WTC11 (cell line): Measurements from ENCODE around the gene FCSK. TPM values are rescaled to one million over a fixed set of nuclear protein-coding genes. Genes with fewer than 3 reads are reported as not detected.

Source experiments
- E2F4 ChIP-seq: sonication (generic); formaldehyde crosslinking; IDR thresholded peaks from 2 replicates; pipeline ENCODE4 v1.8.1; 2022; ENCODE audit warnings: low read depth, mild to moderate bottlenecking, moderate library complexity, missing genetic modification reagents, borderline replicate concordance
- ESRRA ChIP-seq: sonication (generic); formaldehyde crosslinking; IDR thresholded peaks from 2 replicates; pipeline ENCODE4 v1.8.1; 2022; ENCODE audit warnings: mild to moderate bottlenecking, missing genetic modification reagents, borderline replicate concordance
- FOXJ3 ChIP-seq: sonication (generic); formaldehyde crosslinking; IDR thresholded peaks from 2 replicates; pipeline ENCODE4 v1.9.0; 2021; ENCODE audit warnings: missing genetic modification reagents, mild to moderate bottlenecking, borderline replicate concordance
- IRF2 ChIP-seq: sonication (generic); formaldehyde crosslinking; IDR thresholded peaks from 2 replicates; pipeline ENCODE4 v1.8.0; 2022; ENCODE audit warnings: low read depth, missing genetic modification reagents, borderline replicate concordance
- MLX ChIP-seq: sonication (generic); formaldehyde crosslinking; IDR thresholded peaks from 2 replicates; pipeline ENCODE4 v1.8.1; 2023; ENCODE audit warnings: mild to moderate bottlenecking, missing genetic modification reagents, moderate library complexity
- MXD4 ChIP-seq: fragments of 250-450 bp; sonication (Bioruptor Pico); IDR thresholded peaks from 2 replicates; pipeline ENCODE4 v1.8.0; 2021; ENCODE audit warnings: mild to moderate bottlenecking, moderate library complexity, borderline replicate concordance
- NR1H2 ChIP-seq: sonication (generic); formaldehyde crosslinking; IDR thresholded peaks from 2 replicates; pipeline ENCODE4 v1.9.0; 2021; ENCODE audit warnings: mild to moderate bottlenecking, moderate library complexity, missing genetic modification reagents
- PREB ChIP-seq: sonication (generic); formaldehyde crosslinking; IDR thresholded peaks from 2 replicates; pipeline ENCODE4 v1.8.1; 2022; ENCODE audit warnings: mild to moderate bottlenecking, missing genetic modification reagents, moderate library complexity, borderline replicate concordance
- RELA ChIP-seq: sonication (generic); formaldehyde crosslinking; IDR thresholded peaks from 2 replicates; pipeline ENCODE4 v1.8.1; 2022; ENCODE audit warnings: missing genetic modification reagents, mild to moderate bottlenecking, borderline replicate concordance
- SMAD3 ChIP-seq: sonication (generic); formaldehyde crosslinking; IDR thresholded peaks from 2 replicates; pipeline ENCODE4 v1.8.0; 2022; ENCODE audit warnings: missing genetic modification reagents, mild to moderate bottlenecking, borderline replicate concordance
- SOX15 ChIP-seq: fragments of 250-450 bp; sonication (Bioruptor Pico); IDR thresholded peaks from 2 replicates; pipeline ENCODE4 v1.9.0; 2021; ENCODE audit warnings: mild to moderate bottlenecking
- STAT6 ChIP-seq: sonication (generic); formaldehyde crosslinking; conservative IDR thresholded peaks from 2 replicates; pipeline ENCODE4 v1.8.1; 2023; ENCODE audit warnings: mild to moderate bottlenecking, low read depth, missing genetic modification reagents, moderate library complexity
- TCF7 ChIP-seq: sonication (generic); formaldehyde crosslinking; IDR thresholded peaks from 2 replicates; pipeline ENCODE4 v1.8.0; 2022; ENCODE audit warnings: mild to moderate bottlenecking, low read depth, missing genetic modification reagents, moderate library complexity
- TEAD1 ChIP-seq: sonication (generic); formaldehyde crosslinking; IDR thresholded peaks from 2 replicates; pipeline ENCODE4 v1.8.0; 2022; ENCODE audit warnings: mild to moderate bottlenecking, missing genetic modification reagents
- TEAD4 ChIP-seq: sonication (generic); formaldehyde crosslinking; IDR thresholded peaks from 2 replicates; pipeline ENCODE4 v1.8.0; 2022; ENCODE audit warnings: mild to moderate bottlenecking, missing genetic modification reagents
- ZBTB21 ChIP-seq: sonication (generic); formaldehyde crosslinking; IDR thresholded peaks from 2 replicates; pipeline ENCODE4 v1.8.1; 2023; ENCODE audit warnings: mild to moderate bottlenecking, missing genetic modification reagents, borderline replicate concordance
- ZNF138 ChIP-seq: sonication (generic); formaldehyde crosslinking; conservative IDR thresholded peaks from 2 replicates; pipeline ENCODE4 v1.8.1; 2022; ENCODE audit warnings: mild to moderate bottlenecking, moderate library complexity, missing genetic modification reagents
- ZNF219 ChIP-seq: sonication (generic); formaldehyde crosslinking; IDR thresholded peaks from 2 replicates; pipeline ENCODE4 v1.8.0; 2023; ENCODE audit warnings: missing genetic modification reagents, mild to moderate bottlenecking, borderline replicate concordance
- ZNF232 ChIP-seq: sonication (generic); formaldehyde crosslinking; IDR thresholded peaks from 2 replicates; pipeline ENCODE4 v1.8.0; 2022; ENCODE audit warnings: mild to moderate bottlenecking, missing genetic modification reagents
- ZNF416 ChIP-seq: fragments of 250-450 bp; sonication (Bioruptor Pico); IDR thresholded peaks from 2 replicates; pipeline ENCODE4 v1.9.0; 2021; ENCODE audit warnings: mild to moderate bottlenecking, inconsistent platforms
- total RNA-seq: library from RNA; stranded (reverse); gene quantifications from 3 replicates; pipeline ENCODE4 v1.2.3, GENCODE V29; 2021
- TF ChIP-seq, protein P1 (sequence below): sonication (generic); formaldehyde crosslinking; IDR thresholded peaks from 2 replicates; pipeline ENCODE4 v1.8.0; 2023; ENCODE audit warnings: missing genetic modification reagents, mild to moderate bottlenecking, borderline replicate concordance
- TF ChIP-seq, protein P2 (sequence below): fragments of 200-600 bp; IDR thresholded peaks from 2 replicates; pipeline ENCODE4 v1.8.0; 2022; ENCODE audit warnings: antibody characterized with exemption
- TF ChIP-seq, protein P3 (sequence below): sonication (generic); formaldehyde crosslinking; IDR thresholded peaks from 2 replicates; pipeline ENCODE4 v1.8.1; 2023; ENCODE audit warnings: mild to moderate bottlenecking, moderate library complexity, missing genetic modification reagents
- TF ChIP-seq, protein P4 (sequence below): sonication (generic); formaldehyde crosslinking; IDR thresholded peaks from 2 replicates; pipeline ENCODE4 v1.8.0; 2022; ENCODE audit warnings: mild to moderate bottlenecking, missing genetic modification reagents

FCSK gene
- total RNA-seq, 1 experiment from 2014 or later = 10.6 TPM

- TF ChIP-seq, protein P1, sequence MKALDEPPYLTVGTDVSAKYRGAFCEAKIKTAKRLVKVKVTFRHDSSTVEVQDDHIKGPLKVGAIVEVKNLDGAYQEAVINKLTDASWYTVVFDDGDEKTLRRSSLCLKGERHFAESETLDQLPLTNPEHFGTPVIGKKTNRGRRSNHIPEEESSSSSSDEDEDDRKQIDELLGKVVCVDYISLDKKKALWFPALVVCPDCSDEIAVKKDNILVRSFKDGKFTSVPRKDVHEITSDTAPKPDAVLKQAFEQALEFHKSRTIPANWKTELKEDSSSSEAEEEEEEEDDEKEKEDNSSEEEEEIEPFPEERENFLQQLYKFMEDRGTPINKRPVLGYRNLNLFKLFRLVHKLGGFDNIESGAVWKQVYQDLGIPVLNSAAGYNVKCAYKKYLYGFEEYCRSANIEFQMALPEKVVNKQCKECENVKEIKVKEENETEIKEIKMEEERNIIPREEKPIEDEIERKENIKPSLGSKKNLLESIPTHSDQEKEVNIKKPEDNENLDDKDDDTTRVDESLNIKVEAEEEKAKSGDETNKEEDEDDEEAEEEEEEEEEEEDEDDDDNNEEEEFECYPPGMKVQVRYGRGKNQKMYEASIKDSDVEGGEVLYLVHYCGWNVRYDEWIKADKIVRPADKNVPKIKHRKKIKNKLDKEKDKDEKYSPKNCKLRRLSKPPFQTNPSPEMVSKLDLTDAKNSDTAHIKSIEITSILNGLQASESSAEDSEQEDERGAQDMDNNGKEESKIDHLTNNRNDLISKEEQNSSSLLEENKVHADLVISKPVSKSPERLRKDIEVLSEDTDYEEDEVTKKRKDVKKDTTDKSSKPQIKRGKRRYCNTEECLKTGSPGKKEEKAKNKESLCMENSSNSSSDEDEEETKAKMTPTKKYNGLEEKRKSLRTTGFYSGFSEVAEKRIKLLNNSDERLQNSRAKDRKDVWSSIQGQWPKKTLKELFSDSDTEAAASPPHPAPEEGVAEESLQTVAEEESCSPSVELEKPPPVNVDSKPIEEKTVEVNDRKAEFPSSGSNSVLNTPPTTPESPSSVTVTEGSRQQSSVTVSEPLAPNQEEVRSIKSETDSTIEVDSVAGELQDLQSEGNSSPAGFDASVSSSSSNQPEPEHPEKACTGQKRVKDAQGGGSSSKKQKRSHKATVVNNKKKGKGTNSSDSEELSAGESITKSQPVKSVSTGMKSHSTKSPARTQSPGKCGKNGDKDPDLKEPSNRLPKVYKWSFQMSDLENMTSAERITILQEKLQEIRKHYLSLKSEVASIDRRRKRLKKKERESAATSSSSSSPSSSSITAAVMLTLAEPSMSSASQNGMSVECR = no peak
- TF ChIP-seq ZNF219 (no peak), IRF2 (no peak), ZNF232 (CRISPR knock-in tag) (no peak), MLX (CRISPR knock-in tag) (no peak), MXD4 (CRISPR knock-in tag) (no peak), TEAD1 (CRISPR knock-in tag) (0 out of 2 replicates have a peak, but pooled peaks have one; percentile 15), ESRRA (CRISPR knock-in tag) (no peak), SOX15 (CRISPR knock-in tag) (no peak), SMAD3 (CRISPR knock-in tag) (no peak), NR1H2 (no peak), ZNF416 (CRISPR knock-in tag) (no peak), ZBTB21 (no peak), ZNF138 (CRISPR knock-in tag) (no peak), FOXJ3 (no peak), STAT6 (CRISPR knock-in tag) (no peak), TCF7 (no peak), TEAD4 (no peak), PREB (no peak), E2F4 (CRISPR knock-in tag) (no peak), RELA (CRISPR knock-in tag) (no peak)
- TF ChIP-seq, protein P2, sequence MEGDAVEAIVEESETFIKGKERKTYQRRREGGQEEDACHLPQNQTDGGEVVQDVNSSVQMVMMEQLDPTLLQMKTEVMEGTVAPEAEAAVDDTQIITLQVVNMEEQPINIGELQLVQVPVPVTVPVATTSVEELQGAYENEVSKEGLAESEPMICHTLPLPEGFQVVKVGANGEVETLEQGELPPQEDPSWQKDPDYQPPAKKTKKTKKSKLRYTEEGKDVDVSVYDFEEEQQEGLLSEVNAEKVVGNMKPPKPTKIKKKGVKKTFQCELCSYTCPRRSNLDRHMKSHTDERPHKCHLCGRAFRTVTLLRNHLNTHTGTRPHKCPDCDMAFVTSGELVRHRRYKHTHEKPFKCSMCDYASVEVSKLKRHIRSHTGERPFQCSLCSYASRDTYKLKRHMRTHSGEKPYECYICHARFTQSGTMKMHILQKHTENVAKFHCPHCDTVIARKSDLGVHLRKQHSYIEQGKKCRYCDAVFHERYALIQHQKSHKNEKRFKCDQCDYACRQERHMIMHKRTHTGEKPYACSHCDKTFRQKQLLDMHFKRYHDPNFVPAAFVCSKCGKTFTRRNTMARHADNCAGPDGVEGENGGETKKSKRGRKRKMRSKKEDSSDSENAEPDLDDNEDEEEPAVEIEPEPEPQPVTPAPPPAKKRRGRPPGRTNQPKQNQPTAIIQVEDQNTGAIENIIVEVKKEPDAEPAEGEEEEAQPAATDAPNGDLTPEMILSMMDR = no peak
- TF ChIP-seq, protein P3, sequence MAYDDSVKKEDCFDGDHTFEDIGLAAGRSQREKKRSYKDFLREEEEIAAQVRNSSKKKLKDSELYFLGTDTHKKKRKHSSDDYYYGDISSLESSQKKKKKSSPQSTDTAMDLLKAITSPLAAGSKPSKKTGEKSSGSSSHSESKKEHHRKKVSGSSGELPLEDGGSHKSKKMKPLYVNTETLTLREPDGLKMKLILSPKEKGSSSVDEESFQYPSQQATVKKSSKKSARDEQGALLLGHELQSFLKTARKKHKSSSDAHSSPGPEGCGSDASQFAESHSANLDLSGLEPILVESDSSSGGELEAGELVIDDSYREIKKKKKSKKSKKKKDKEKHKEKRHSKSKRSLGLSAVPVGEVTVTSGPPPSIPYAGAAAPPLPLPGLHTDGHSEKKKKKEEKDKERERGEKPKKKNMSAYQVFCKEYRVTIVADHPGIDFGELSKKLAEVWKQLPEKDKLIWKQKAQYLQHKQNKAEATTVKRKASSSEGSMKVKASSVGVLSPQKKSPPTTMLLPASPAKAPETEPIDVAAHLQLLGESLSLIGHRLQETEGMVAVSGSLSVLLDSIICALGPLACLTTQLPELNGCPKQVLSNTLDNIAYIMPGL = peak; percentile 90
- TF ChIP-seq, protein P4, sequence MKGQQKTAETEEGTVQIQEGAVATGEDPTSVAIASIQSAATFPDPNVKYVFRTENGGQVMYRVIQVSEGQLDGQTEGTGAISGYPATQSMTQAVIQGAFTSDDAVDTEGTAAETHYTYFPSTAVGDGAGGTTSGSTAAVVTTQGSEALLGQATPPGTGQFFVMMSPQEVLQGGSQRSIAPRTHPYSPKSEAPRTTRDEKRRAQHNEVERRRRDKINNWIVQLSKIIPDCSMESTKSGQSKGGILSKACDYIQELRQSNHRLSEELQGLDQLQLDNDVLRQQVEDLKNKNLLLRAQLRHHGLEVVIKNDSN (CRISPR knock-in tag) = no peak
Observed at GRCh38 chr16:70454222-70455034, at the start of gene FCSK (continued).
